Measurements from ENCODE around the gene CTSA.

Gene CTSA

DNA sequence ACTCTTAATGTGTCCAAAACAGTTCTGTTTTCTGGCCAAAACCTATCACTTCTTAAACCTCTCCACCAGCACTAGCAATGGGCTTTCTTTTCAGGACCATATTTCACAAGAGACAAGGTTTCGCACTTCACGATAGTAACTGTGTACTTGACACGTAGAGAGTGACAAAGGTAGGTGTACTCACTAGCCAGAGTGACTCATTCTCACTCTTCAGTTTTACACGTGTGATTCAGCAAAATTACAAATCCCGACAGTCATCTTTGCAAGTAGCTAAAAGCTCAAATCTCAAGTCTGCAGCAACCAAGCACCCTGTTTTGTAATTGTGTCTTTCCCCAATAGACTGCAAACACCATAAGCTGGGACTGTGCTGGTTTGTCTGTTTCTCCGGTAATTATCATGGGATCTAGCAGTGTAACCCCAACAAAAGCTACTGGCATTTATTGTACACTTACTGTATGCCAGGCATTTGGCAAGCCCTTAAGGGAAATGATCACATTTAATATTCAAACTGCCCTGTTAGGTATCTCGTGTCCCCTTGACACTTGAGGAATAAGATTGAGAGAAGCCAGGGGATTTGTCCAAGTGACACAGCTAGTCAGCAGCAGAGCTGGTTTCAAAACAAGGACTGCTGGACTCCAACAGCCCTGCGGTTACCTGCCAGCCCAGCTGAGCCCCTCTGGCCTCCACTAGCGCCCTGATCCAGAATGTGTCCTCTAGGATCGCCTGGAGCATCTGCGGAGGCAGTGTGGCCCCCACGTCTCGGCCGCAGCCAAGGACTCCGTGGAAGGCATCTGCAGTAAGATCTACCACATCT, 53.2 kb downstream of the CTSA start:
- no peak for DNase-seq

DNA sequence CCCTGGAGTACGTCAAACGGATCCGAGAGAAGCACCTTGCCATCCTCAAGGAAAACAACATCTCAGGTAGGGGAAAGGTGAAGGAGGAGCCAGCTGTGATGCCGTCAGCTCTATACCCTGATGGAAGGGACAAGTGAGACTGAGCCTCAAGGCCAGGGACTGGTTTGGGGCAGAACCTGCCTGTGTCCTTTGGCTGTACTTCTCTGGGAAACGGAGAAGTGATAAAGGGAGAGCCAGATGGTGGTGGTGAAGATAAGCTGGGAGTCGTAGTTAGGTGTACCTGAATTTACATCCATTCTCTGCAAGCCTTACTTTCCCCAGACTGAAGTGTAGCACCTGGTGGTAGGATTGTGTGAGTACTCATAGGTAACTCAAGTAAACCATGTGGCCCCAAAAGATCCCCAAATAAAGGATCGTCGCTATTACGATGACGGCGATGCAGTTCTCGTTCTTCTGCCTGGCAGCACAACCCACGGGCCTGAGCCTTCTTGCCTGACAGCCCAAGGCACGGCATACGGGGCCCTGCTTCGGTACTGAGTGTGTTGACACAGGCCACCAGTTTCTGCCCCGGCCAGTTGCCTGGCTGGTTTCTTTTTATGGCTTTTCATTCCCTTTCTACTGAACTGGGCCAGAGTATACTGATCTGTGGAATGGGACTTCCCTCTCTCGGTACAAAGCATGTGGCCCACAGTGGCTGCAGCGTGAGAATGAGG, 54.0 kb downstream of the CTSA start:
- DNase-seq = no peak

DNA sequence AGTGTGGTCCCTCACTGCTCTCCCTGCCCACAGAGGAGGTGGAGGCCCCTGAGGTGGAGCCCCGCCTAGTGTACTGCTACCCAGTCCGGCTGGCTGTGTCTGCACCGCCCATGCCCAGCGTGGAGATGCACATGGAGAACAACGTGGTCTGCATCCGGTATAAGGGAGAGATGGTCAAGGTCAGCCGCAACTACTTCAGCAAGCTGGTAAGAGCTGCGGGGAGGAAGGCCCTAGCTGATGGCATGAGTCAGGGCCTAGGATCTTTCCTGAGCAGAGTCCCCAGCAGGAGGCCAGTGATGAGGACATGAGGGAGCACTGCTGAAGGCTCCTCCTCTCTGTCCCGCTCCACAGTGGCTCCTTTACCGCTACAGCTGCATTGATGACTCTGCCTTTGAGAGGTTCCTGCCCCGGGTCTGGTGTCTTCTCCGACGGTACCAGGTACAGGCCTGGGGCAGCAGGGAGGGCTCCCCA, 54.6 kb downstream of the CTSA start:
- DNase-seq = no peak

DNA sequence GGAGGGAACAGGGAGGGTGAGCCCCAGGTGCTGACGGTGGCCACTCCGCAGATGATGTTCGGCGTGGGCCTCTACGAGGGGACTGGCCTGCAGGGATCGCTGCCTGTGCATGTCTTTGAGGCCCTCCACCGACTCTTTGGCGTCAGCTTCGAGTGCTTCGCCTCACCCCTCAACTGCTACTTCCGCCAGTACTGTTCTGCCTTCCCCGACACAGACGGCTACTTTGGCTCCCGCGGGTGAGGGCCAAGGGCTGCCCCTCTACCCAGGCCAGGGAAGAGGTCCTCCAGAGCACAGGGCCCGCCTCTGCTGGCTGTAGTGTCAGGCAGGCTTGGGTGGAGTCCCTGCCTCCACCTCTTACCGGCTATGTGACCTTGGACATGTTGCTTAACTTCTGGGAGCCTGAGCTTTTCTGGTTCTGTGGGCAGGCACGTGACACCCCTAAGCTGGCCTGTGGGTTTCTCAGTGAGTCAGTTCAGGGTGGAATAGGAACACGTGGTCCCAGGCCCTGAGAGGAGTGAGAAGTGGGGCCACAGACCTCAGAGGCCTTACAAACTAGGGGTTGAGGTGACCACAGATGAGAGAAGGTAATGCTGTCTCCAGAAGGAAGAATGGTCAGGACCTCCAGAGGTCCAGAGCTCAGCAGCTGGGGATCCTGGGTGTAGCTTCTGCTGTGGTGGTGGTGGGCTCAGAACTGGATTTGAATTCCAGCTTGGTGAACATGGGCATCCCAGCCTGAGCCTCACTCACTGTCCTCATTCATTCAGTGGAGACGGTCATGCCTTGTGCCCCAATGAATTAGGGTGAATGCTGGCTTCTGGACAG, 55.2 kb downstream of the CTSA start:
- DNase-seq = no peak

DNA sequence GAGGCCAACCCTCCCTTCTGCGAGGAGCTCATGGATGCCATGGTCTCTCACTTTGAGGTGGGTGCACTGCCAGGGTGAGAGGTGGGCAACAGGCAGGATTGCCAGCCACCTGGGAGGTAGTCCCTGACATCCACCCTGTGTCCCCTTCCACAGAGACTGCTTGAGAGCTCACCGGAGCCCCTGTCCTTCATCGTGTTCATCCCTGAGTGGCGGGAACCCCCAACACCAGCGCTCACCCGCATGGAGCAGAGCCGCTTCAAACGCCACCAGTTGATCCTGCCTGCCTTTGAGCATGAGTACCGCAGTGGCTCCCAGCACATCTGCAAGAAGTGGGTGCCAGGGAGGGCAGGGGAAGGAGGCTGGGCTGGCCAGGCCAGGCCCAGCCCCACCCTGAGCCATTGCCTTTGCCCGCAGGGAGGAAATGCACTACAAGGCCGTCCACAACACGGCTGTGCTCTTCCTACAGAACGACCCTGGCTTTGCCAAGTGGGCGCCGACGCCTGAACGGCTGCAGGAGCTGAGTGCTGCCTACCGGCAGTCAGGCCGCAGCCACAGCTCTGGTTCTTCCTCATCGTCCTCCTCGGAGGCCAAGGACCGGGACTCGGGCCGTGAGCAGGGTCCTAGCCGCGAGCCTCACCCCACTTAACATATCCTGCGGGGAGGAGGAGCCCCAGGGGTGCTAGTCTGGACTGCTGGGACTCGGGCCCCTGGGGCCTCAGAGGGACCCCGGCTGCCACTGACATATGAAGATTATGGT, 56.2 kb downstream of the CTSA start:
- no peak for DNase-seq

DNA sequence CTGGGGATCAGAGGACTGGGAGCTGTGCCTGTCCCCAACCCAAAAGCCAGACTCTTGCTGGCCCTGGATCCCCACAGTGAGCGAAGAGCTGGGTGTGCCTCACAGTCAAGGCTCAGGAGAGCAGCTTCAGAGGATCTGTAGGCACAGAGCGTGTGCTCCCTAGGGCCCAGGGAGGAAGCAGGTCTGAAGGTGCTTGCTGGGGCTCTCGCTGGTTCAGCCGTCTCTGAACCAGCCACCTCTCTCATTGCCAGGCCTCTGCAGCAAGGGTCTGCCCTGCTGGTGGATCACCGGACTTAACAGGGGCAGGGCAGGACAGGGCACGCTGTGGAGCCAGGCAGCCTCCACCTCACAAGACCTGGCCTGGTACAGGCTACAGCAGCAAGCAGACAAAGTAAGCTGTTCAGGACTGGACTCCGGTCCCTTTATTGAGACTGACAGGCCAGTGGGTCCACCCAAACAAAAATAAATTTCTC, 57.2 kb downstream of the CTSA start:
- DNase-seq = no peak
